Stimulated activated CD8-positive, alpha-beta memory T cell treated with anti-CD3 and anti-CD28 coated beads, Interleukin-4, amount 100 ng/mL, for 48 hours (primary cell): Measurements from ENCODE around the gene GABBR2.

Experiments
- DNase-seq: peaks from one replicate; pipeline ENCODE4 v3.0.0-alpha.2; 2020

Gene GABBR2

DNA sequence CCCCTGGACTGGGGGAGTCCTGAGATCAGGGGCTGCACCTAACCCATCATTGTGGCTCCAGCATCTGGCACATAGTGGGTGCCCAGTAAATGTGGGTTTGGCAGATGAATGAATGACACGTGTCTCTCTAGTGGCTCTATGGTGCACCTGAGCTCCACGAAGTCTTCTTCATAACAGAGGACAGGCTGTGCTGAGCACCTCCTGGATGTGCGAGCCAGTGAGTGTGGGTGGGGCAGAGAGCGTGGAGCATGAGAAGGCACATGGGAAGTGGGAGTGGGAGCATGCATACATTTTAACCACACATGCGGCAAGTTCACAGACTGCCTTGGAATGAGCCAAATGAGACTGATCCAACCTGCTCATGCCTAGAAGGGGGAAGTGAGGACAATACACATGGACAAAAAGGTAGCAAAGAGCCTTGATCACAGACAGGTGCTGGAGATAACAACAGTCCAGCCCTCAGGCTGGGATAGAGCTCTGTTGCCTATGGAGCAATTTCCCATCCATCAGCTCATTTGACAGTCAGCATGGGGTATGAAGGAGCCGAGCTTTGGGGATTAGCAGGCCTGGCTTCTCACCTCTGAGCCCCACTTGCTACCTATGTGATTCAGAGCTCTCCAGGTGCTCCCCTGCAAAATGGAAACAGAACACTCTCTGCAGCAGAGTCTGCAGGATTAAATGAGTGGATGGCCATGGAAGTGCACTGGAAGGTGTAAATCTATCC is 377.0 kb downstream of the GABBR2 start:
- DNase-seq = no peak

DNA sequence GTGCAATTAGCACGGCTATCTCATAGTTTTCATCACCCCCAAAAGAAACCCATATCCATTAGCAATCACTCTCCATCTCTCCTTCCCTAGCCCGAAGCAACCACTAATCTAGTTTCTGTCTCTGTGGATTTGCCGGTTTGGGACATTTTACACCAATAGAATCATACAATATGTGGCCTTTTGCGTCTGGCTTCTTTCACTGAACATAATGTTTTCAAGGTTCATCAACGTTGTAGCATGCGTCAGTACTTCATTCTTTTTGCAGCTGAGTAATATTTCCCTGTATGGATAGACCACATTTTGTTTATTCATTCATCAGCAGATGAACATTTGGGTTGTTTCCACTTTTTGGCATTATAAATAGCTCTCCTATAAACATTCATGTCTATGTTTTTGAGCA is 377.9 kb downstream of the GABBR2 start:
- DNase-seq = no peak

DNA sequence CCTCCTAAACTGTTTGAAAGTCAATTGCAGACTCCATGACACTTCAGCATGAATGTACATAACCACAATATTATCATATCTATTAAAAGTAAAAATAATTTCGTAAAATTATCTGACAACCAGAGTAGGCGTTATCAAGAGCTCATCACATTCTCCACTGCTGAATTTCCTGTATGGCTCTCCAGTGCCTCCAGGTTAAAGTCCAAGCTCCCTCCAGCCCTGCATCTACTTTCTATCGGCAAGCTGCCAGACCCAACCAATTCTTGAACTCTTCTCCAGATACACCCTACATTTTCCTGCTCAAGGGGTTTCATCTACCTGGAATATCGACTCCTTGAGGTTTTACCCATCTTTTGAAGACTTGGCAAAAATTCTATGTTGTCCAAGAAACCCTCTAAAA is 378.8 kb downstream of the GABBR2 start:
- DNase-seq = no peak

DNA sequence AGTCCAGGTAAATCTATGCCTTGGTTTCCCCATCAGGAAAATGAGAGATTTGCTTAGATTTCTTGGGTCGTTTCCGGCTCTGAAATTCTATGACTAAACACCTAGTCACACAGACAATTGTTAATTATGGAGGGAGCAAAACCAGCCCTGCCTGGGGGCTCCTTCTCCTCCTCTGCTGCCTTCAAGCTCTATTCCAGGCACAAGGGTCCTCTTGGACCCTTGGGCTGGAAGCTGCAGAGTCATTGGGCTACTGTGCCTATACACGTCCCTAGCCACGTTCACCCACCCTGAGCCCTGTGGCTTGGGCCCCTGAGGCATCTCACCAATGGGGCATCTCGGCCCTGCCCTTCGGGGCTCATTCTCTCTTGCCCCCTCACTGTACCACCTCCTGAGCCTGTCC is 379.5 kb downstream of the GABBR2 start:
- DNase-seq = no peak

DNA sequence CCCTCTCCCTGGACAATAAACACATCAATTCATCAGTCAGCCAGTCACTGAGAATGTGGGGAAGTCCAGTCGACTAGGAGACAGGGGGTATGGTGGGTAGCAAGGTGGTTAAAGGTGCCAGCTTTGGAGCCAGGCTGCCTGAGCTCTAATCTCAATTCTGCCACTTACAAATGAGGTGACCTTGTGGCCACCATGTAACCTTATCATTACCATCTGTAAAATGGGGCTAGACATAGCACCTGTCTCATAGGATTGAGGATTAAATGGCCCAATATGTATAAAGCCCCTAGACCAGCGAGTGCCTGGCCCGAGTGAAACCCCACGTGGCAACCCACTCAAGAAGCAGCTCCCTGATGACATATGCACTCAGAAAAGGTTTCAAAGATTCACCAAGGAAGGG is 380.0 kb downstream of the GABBR2 start:
- no peak for DNase-seq

DNA sequence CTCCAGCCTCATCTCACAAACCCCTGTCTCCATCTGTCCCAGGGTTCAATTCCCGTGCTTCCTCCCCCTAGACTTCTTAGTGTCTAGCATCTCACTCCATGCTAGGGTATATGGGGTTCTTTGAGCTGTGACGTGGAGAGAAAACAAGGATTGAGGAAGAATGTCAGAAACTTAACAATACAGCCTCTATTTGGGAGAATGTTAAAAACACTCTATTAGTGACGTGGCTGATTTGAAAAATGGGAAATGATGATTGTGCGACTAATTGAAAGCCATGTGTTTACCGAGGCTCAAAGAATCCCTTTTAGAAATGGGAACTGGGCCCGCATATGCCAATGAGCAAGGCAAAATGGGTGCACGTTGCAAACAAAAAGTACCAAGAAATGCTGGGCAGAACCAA is 380.6 kb downstream of the GABBR2 start:
- DNase-seq = no peak

DNA sequence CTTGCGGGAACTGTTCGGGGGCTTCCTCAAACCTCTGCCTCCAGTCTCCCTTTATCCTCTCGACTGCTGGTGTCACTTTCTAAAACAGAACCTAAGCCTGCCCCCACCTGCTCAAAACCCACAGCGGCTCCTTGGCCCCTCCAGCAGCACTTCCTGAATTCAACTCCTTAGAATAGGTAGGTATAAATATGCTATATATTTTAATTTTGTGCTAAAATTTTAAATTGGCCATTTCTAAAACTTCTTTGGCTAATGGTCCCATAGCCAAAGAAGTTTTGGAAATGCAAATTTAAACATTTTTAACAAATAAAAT is 381.5 kb downstream of the GABBR2 start:
- DNase-seq = no peak

DNA sequence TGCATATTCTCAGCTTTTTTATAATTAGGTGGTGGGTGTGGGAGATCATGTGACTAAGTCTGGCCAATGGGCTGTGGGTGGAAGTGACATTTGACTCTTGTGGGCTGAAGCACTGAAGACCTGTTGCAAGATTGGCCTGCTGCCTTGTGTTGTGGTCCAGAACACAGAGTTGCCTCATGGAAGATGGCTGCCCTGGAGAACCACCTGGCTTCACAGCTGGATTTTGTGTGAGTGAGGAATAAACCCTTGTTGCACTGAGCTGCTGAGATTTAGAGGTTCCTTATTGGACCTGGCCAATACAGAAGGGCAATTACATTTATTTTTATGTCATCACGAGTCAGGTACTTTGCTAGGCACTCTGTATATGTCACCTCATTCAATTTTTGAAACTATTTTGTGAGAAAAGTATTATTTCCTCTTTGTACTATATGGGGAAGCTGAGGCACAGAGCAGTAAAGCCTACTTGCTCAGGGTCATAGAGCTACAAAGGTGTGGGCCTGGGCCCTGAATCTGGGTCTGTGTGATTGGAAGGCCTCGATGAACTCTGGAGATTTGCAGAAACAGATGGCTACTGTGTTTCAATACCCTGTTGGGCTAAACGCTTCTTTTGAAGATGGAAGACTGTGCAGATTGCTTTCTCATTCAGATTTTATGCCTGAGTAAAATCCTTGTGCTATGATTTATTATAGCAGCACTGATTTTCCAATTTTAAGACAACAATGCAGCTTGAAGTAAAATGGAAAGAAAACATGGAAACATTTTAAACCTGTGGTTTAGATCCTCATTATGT is 382.1 kb downstream of the GABBR2 start:
- no peak for DNase-seq

DNA sequence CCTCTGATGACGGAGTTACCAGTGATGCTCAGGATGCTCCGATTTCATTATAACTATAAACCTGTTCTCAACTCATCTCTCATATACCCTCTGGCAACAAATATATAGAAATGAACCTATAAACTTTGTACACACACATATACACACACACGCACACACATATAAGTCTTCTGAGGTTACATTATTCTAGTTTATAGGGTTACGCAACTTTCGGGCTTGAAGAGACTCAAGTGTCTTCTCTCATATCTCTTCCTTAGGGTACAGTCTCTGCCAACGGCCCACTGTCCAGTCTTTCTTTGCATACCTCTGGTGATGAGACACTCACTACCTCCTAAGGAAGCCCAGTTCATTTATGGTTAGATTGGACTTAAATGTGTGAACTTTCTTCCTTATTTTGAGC is 383.9 kb downstream of the GABBR2 start:
- DNase-seq = no peak

DNA sequence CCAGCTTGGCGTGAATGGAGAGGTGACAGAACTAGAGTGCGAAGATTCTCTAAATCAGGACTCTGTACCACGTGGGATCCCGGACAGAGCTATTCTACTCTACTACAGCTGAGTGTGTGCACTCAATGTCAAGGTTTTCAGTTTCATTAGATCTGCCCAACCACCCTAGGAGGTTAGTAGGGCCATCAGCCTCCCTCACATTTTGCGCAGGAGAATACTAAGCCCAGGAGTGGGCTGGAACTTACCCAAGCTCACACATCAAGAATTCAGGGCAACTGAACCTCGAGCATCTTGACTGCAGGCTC is 385.0 kb downstream of the GABBR2 start:
- DNase-seq = no peak

DNA sequence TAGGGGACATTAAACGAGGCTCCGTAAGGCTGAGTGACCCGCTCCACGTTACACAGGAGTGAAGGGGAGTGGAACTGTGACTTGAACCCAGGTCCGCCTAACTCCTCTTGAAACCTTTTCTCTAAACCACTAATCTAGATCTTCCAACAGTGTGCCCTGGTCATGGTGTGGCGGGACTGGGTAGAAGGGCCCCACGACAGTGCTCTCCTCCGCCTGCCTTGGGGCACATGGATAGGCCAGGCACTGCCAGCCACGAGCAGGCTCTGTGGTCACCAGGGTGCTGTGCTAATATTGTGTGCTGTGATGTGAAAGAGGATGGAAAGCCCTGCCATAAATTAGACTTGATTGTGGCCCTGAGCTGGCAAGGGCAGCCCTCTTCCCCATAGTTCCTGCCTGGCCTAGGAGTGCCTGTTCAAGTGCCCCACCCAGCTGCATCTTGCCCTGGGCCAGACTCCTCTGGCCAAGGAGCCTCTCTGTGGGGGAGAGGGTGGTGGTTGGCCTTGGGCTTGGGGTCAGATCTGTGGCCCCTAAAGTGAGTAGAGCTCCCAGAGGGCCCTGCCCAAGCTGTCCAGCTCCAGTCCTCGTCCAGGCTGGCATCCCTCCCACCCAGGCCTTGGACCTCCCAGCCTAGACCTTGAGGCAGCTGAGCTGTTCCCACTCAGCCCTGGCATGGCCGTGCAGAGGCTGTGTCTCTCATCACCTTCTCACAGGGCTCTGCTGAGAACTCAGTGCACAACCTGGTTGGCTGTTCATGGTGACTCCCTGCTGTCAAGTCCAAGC is 385.5 kb downstream of the GABBR2 start:
- DNase-seq = no peak

DNA sequence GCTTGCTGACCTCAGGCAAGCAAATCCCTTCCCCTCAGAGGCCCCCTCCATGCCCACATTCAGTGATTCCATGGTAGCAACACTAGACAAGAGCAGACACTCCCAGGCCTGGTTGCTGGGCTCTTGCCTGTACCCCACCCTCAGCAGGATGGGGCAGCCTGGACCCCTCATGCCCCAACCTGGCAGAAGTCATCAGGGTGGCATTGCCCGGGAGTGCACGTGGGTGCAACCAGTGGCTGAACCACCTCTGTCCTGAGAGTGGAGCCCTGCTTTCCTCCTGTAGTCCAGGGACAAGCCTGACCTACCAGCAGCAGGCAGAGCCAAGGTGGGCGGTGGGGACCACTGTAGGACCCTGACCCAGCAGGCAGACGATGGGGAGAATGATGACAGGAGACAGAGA is 387.5 kb downstream of the GABBR2 start:
- no peak for DNase-seq

DNA sequence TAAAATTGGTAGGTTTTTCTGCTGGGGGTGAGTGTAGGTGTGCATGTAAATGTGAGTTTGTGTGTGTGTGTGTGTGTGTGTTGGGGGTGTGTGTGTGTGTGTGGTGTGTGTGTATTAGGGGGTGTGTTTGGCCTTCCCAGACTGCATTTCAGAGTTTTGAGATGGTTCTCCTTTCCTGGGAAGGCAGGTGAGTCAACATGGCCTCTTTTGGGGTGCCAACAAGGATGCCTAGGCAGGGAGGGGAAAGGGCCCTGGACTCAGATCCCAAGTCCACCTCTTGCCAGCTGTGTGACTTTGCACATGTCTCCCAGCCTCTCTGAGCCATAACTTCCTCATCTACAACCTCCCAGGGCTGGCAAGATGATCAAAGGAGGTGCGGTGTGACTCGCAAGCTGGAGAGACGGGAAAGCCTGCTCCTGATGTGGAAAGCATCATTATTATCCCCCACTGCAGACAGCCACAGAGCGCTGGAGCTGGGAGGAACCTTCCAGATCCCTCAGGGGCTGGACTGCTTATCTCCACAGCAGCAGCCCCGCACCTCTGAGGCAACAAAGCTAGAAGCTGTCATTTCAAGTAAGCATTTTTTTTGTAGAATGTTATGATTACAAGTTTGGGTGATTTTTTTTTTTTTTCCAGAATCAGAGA is 389.8 kb downstream of the GABBR2 start:
- no peak for DNase-seq

DNA sequence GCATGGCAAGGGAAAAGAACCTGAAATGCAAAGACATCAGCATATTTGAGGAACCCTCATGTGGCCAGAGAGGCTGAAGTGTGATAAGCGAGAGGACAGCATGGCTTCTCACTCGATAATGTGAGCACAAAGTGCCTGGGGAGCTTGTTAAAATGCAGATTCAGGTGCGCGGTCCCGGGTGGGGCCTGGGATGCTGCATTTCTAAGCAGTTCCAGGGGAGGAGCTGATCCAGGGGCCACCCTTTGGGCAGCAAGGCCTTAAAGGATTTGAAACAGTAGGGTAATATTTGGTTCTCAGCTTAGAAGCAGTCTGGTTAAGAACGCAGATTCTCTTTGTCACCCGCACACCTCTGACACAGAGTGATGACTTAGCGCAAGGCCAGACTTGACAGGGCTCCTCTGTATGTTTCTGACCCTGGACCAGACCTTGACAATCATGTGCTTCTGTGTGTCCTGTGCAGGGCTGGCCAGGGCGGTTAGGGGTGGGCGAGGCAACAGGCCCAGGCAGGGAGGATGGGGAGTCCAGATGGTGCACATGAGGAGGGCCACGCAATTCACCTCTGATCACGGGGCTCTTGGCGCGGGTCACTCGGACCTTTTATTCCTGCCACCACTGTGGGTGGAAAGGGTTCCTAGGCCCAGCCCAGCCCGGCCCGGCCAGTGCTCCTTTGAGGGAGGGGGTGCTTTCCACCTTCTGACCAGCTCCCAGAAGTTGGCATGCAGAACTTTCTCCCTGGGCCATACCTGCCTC is 390.5 kb downstream of the GABBR2 start:
- DNase-seq = no peak

DNA sequence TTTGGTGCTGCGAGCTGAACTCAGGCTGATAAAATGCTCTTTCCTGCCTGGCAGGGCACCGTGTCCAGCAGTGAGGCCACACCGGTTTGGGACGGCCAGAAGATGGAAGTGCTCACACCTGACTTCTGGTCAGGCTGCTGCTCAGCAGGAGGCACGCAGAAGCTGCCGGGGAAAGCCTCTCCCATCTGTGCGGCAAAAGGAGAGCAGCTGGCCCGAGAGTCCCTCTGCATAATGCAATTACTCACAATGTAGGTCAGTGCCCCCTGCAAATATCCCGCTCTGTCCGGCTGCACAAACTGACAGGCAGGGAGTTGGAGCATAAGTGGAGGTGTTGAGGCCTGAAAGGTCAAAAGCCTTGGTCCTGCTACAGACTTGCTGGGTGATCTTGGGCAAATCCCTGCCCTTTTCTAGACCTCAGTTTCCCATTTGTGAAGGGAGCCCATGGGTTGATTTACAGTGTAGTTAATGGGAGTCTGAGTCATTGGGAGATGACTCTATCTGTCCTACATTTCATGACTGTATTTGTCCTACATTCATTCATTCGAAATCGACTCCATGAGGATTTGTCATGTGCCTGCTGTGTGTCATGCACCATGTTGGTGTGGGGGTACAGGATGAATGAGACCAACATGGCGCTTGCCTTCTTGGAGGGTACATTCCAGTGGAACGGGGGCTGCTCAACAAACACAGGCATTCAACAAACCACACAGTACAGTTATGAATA is 391.4 kb downstream of the GABBR2 start:
- DNase-seq = no peak

DNA sequence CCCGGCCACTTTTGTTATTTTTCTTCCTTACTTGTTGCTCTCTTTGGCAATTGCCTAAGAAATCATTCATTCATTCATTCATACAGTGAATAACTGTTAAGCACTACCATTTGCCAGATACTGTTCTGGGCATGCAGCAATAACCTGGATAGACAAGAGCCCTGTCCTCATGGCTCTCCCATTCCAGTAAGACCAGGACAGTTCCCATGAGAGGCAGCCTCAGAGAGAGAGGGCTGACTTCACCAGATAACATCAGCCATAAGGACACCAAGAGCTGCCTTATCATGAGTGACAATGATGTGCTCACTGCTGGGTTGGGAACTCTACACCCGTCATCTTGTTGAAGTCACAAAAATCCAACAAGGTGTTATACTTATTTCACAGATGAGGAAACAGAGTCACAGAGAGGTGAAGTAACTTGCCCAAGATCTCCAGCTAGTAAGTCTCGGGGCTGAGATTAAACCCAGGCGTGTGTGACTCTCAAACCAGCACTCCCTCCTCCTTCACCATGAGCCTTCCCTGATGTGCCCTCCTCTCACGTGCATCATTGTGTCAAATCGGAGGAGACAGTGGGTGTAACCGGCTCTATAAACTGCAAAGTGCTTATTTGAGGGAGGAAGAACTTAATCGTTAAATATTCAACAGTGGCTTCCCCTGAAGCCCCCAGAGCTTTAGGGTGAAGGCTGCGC is 392.1 kb downstream of the GABBR2 start:
- DNase-seq = no peak

DNA sequence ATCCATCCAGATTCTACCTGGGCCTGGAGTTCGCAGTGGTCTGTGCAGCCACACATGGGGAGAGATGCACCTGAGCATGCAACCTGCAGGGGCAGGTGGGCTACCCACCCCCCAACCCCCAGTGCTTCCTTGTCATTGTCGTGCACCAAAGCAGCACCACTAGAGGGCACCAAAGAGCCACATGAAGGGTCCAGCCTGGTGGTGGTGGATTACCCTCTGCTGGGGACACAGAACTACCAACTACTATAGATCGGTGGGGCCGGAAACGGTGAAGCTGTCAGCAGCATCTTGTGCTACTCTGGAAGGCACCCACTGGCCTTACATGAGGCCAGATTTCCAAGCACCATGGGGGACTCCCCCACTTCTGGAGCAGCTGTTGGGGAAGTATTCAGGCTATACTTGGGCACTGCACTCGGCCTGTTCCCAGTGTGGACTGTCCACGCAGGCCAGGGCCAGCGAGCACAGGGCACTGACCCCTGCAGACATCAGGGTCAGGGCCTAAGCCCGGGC is 393.1 kb downstream of the GABBR2 start:
- DNase-seq = peak; percentile 91

DNA sequence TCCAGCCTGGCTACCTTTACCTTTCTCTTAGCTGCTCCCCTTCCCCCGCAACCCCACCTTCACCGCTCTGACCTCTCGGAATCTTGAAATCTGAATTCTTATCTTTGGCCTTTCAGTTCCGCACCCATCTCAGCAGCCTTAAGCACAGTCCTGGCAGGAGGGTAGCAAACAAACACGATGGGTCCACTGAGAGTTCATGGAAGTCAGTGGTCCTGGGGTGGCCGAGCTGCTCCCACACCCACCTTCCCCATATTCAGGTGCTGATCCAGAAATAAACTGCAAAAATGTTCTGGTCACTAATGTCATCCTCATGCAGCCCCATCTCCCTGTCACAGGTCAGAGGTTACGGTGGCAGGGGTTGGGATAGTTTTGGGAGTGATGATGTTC is 393.7 kb downstream of the GABBR2 start:
- no peak for DNase-seq

DNA sequence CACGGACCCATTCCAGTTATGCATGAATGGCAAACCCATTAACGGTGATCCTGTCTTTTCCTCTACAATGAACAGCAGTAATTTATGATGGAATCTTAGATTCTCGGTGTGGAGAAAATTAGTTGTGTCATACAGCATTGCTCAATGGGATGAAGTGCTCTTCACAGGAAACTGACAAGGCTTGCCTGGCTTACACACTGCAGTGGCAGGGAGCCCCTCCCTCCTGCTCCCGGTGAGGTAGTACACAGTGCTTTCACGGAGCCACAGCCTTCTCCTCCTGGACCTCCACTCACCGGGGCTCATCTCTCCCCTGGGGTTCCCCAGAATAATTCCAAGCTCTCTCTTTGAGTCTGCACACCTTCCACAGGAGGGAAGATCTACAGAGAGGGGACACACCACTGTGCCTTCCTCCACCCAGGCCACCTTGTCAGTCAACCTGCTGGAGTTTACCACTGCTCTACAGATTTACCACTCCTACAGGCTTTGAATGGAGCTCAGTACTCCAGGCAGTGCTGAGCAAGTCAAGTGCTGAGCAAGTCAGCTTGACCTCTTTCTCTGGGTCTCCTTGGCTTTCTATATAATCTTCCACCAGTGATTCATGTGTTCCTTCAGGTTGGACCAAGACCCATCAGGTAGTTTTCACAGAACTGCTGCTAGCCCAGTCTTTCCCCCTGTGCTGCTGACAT is 394.2 kb downstream of the GABBR2 start:
- DNase-seq = no peak

DNA sequence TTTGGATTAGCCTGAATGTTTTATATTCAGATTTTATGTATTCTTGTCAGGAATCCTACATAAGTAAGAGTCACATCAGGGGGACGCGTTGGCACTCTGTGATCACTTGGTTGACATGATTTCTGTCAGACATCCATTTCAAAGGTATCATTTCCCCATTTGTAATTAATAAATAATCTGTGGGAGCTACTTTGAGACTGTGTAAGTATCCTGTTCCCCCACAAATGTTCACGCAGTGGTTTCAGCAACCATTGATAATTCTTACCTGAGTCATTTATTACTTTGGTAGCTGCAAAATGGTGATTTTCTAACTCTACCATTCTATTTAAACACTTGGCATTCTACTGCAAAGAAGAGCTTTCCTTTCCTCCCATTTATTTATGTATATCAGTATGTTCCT is 396.4 kb downstream of the GABBR2 start:
- no peak for DNase-seq

DNA sequence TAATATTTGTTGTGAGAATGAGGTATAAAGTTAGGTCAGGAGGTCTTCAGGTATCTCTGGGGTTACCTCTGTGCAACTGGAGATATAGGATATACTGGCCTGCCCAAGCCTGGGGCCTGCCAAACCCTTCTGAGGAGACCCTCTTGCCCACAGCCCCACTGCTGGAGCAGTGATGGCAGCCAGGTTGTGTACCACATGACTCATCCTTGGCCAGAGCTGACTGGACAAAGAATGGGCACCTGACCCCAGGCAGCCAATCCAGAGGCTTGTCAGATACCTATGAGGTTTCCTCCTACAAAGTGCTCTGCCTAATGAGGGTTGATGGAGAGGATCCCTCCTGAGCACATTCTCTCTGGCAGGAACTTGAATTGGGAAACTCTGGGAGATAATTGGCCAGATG is 397.2 kb downstream of the GABBR2 start:
- DNase-seq = no peak
